GM18909 (cell line): ENCODE data around the gene EIF4E2.

Experiments used
- ATAC-seq: cut with Tn5 transposase; IDR thresholded peaks from one replicate; pipeline ENCODE4 v1.9.1; 2021; ENCODE audit warnings: mild to moderate bottlenecking; ENCODE audit not compliant: unreplicated experiment, poor library complexity

The EIF4E2 gene

DNA sequence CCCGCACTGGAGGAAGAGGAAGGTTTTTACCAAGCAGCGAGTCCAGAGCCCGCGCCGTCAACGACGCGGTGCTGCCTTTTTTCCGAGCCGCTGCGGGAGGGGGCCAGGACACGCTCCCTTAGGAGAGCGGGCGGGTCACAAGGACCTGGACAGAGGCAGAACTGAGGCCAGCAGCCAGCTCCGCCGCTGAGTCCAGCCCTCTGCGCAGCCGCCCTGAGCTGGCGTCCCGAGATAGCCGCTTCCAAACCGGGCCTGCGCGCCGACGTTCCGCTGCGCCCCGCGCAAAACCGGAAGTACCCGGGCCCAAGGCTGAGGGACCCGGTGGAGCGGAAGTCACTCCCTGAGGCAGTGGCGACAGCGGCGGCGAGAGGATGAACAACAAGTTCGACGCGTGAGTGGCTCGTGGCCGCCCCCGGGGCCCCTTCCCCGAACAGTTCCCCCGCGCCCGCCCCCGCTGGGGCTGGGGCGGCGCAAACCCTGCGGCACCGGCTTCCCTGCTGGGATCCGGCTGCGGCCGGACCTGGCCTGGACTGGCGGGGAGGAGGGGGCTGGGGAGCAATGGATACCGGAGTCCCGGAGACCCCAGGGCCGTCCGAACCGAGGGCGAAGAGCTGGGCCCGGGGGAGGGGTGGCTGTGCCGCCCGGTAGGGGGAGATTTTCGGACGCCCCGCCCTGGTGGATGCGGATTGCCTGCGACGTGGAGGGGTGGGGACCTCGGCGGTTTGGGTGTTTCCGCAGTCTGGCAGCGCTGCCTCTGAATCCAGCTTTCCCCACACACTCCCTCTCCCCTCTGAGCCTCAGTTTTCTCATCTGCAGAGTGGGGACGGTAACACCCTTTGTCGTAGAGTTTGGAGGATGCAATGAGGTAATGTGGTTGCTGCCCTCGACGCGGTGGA is at the start of gene EIF4E2, which contains the start of gene TIGD1:
EIF4E2 (plus strand) TSS at position 336 of the 896 bp plus-strand sequence; CDS start at position 372, 36 bp downstream.
TIGD1 (minus strand) TSS at position 204 of the 896 bp plus-strand sequence. CDS start 675 bp downstream, outside the sequence.
- peak; percentile 91 for ATAC-seq

DNA sequence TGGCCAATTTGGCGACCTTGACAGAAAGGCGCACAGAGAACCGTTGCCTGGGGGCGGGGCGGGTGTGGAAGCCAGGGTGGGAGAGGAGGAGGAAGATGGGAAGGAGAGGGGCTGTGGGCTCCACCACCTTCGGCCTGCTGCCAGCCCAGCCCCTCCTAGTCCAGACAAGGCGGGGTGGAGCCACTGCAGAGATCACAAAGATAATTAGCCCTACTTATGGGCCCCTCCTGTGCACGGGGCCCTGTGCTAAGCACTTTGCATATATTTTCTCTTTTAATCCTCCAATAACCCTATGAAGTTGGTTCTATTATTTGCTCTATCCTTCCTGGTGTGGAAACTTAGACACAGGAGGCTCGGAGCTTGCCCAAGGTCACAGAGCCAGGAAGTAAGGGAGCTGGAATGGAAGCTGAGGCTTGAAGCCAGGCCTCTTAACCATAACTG is 49.1 kb upstream of the EIF4E2 start:
- ATAC-seq = no peak

DNA sequence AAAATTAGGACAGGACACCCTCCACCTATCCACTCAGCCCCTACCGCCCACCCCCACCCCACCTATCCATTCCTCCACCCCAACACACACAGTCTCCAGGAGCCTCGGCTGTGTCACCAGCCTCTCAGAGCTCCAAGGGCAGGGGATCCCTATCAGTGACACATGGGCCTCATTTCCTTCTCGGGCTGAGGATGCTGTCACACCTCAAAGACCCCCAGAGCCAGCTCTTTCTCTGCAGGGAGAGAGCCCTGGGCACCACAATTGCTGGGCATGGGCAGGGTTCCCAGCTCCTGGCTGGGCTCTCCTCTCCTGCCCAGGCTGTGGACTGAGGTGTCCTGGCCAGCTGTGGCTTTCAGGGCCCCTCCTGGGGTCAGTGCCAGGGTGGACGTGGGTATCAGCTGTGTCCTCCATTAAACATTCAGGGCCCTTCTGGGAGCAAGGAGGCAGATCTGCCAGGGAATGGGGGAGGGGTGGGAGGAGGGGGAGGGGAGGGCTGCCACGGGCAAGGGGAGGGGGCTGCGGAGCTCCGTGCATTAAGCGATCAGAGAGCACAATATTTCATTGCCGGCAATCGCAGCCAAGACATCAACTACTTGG is 48.6 kb upstream of the EIF4E2 start:
- ATAC-seq = no peak

- ATAC-seq = no peak
These were observed 48.0 kb upstream of the EIF4E2 start for GRCh38 chr2:232502511-232502910.

GRCh38 chr2:232502911-232503808 is 47.3 kb upstream of the EIF4E2 start:
- no peak for ATAC-seq

- ATAC-seq = no peak
These were observed 46.6 kb upstream of the EIF4E2 start for GRCh38 chr2:232503809-232504323.

GRCh38 chr2:232504438-232504837 is 46.1 kb upstream of the EIF4E2 start:
- no peak for ATAC-seq

- no peak for ATAC-seq
These were observed 44.6 kb upstream of the EIF4E2 start for GRCh38 chr2:232505856-232506255.

- ATAC-seq = no peak
These were observed 43.8 kb upstream of the EIF4E2 start for GRCh38 chr2:232506709-232507108.

GRCh38 chr2:232508251-232508650 is 42.2 kb upstream of the EIF4E2 start:
- ATAC-seq = no peak

DNA sequence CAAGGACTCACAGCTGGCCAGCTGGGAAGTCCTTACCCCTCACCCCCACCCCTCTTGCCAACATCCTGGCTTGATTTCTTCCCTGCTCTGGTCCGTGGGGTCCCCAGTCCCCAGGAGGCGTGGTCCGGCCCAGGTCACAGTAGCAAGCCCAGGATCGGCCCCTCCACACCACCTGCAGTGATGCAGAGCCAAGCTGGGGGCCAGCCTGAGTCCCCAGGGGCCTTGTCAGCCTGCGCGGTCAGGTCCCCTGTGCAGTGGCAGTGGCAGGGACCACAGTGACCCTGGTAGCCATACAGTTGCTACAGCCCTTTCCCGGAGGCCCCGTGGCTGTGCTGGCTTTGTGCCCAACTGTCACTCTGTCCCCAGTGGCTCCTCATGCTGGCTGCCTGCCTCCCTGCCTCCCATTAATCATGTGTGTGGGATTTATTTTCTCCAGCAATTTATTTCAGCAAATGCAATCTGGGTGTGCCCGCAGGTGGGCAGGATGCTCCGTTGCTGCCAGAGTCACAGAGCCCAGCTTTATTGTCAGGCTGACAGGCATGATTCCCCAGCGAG is 39.1 kb upstream of the EIF4E2 start:
- ATAC-seq = no peak

GRCh38 chr2:232512602-232513001 is 37.9 kb upstream of the EIF4E2 start:
- no peak for ATAC-seq

GRCh38 chr2:232513353-232513752 is 37.1 kb upstream of the EIF4E2 start:
- ATAC-seq = no peak

GRCh38 chr2:232515639-232516038 is 34.9 kb upstream of the EIF4E2 start:
- no peak for ATAC-seq

GRCh38 chr2:232516551-232516950 is 33.9 kb upstream of the EIF4E2 start:
- no peak for ATAC-seq

GRCh38 chr2:232518844-232519243 is 31.6 kb upstream of the EIF4E2 start:
- ATAC-seq = no peak

DNA sequence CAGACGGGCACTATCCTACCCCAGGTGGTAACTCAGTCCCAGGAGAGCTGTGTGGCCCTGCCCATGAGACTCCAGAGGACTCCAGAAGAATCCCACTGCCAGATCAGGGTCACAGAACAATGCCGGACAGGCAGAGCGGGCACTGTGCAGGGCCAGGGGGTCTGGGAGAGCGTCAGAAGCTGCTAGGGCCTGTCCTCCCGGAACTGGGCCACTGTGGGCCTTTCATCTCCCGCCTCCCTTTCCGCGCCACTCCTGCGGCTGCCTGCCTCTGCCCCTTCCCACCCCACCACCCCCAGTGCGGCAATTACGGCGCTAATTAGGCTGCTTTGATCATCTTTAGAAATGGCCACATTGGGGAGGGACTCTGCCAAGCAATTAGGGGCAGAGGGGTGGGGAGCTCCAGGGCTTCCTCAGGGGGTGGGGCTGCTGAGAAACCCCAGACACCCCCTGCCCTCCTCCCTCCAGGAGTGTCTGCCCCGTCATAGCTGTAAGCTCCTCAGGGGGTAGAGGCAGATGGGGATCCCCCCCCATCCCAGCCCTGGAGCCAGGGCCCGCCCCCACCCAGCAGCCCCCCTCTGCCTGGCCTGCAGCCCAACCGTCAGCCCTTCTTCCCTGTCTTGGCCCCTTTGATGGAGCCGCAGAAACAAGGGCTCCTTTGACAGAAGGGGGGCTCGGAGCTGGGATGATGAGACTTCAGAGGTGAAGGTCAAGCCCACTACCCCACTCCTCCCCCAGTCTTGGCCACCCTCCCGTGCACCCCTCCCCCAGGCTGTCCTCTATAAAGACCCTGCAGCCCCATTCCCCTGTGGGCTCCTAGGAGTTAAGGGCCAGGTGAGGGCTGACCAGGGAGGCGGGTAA is 30.7 kb upstream of the EIF4E2 start, which contains the start of gene PRSS56:
PRSS56 (plus strand) TSS at position 808 of the 858 bp plus-strand sequence. CDS start 211 bp downstream, outside the sequence.
- no peak for ATAC-seq

DNA sequence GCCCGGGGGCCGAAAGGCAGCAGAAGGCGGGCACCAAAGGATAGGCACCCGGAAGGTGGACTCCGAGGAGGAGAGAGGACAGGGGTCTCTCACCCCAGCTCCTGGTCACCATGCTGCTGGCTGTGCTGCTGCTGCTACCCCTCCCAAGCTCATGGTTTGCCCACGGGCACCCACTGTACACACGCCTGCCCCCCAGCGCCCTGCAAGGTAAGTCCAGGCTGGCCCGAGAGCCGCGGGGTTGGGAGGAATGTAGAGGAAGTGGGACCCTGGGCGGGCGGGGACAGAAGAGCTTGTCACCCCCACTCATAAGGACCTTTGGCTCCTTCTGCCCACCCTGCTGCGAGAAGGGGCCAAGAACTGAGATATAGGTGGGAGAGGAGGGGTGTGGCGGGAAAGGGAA is 30.0 kb upstream of the EIF4E2 start:
- no peak for ATAC-seq

- no peak for ATAC-seq
These were observed 29.4 kb upstream of the EIF4E2 start for GRCh38 chr2:232521098-232521497.
